Natural killer cell (primary cell): Measurements from ENCODE around the gene JAZF1. TPM values are rescaled to one million over a fixed set of nuclear protein-coding genes. Genes with fewer than 3 reads are reported as not detected.

Experiments
- ATAC-seq, 3 donors: fragments of 150-1000 bp in 2 of 3; fragments of 200-7000 bp in 1 of 3; cut with Tn5 transposase; 1 replicate in 1 of 3; 2 replicates in 2 of 3; pipeline ENCODE4 v1.10.0; 2021; ENCODE audit warnings: mild to moderate bottlenecking in 2 of 3, moderate library complexity in 2 of 3
- DNase-seq, 2 donors: peaks; one replicate each; pipeline versions ENCODE4 v3.0.0 to v3.0.0-alpha.2; 2013 to 2021; ENCODE audit warnings: mixed read lengths in 1 of 2
- H3K27ac ChIP-seq: one replicate; pipeline ENCODE4 v1.5.1; 2013; ENCODE audit warnings: mild to moderate bottlenecking, low read length
- H3K27me3 ChIP-seq: one replicate; pipeline ENCODE4 v1.6.1; 2013; ENCODE audit warnings: low read length; ENCODE audit not compliant: control insufficient read depth, insufficient read depth
- H3K36me3 ChIP-seq: one replicate; pipeline ENCODE4 v1.6.1; 2013; ENCODE audit warnings: low read length; ENCODE audit not compliant: control insufficient read depth, insufficient read depth
- H3K4me1 ChIP-seq: one replicate; pipeline ENCODE4 v1.6.1; 2013; ENCODE audit warnings: low read length; ENCODE audit not compliant: control insufficient read depth, insufficient read depth
- H3K4me3 ChIP-seq: one replicate; pipeline ENCODE4 v1.5.1; 2013; ENCODE audit warnings: low read length
- H3K9me3 ChIP-seq: one replicate; pipeline ENCODE4 v1.6.1; 2013; ENCODE audit warnings: low read length; ENCODE audit not compliant: control insufficient read depth, insufficient read depth
- H3K27ac Mint-ChIP-seq, 2 donors: one replicate each; pipeline ENCODE4 v1.8.0; 2022; ENCODE audit warnings: mild to moderate bottlenecking in 2 of 2, mixed read lengths in 2 of 2, moderate library complexity in 1 of 2
- H3K27me3 Mint-ChIP-seq, 2 donors: one replicate each; pipeline ENCODE4 v1.8.0; 2022; ENCODE audit warnings: low read depth in 2 of 2, mixed read lengths in 2 of 2
- H3K36me3 Mint-ChIP-seq: one replicate; pipeline ENCODE4 v1.8.0; 2022; ENCODE audit warnings: mixed read lengths
- H3K4me1 Mint-ChIP-seq, 2 donors: one replicate each; pipeline ENCODE4 v1.8.0; 2022; ENCODE audit warnings: mixed read lengths in 2 of 2
- H3K4me3 Mint-ChIP-seq: one replicate; pipeline ENCODE4 v1.8.0; 2022; ENCODE audit warnings: mild to moderate bottlenecking, moderate library complexity, mixed read lengths
- H3K9me3 Mint-ChIP-seq, 2 donors: one replicate each; pipeline ENCODE4 v1.8.0; 2022; ENCODE audit warnings: mixed read lengths in 2 of 2
- CTCF ChIP-seq: fragments of 200-600 bp; IDR thresholded peaks from one replicate; pipeline ENCODE4 v1.8.0; 2022; ENCODE audit warnings: antibody characterized with exemption
- WGBS: methylation state at CpG from one replicate; pipeline ENCODE4 v1.1.7; 2013; ENCODE audit warnings: missing lambda C conversion rate; ENCODE audit not compliant: insufficient coverage; 5-methylcytosine and 5-hydroxymethylcytosine counted together
- intact Hi-C: fragments of 100-400 bp; cut with micrococcal nuclease; formaldehyde crosslinking; loops from one replicate; pipeline ENCODE4 v1.14.2; 2022
- total RNA-seq, 4 donors: library from RNA; stranded (reverse); fragments of 120-200 nt in 1 of 4; gene quantifications; one replicate each; pipeline versions ENCODE4 v1.2.3 to v1.2.4, GENCODE V29; 2013 to 2022

The JAZF1 gene
- total RNA-seq, 3 donors from 2014 or later (not counting 1 experiment from before 2014, with no cell fraction given), result 82.5 to 89.7 (median 87.6) TPM

GRCh38 chr7:28168393-28169158 lies 12.0 kb downstream of the JAZF1 start:
- Mint-ChIP-seq H3K36me3 (no peaks in the 10 kb centered on the region), H3K27ac (peak overlapping the region; percentile 79 to 88), H3K27me3 (no peaks in the 10 kb centered on the region), H3K9me3 (no peaks in the 10 kb centered on the region), H3K4me1 (peaks cover 65 to 70% of the 10 kb centered on the region in 2 donors), H3K4me3 (no peak overlapping the region)
- Histone ChIP-seq H3K4me3 (no peak overlapping the region), H3K9me3 (no peaks in the 10 kb centered on the region), H3K27ac (peak overlapping the region; percentile 40), H3K27me3 (no peaks in the 10 kb centered on the region), H3K36me3 (peaks cover 12% of the 10 kb centered on the region), H3K4me1 (peaks cover 7% of the 10 kb centered on the region)
- no peak for TF ChIP-seq CTCF
- 79% methylated on average over 4 of the region's 5 CpGs for whole genome bisulfite sequencing
- ATAC-seq, result peak in 1 of 3 donors; percentile 56
- intact Hi-C loops, result no loop called here
- DNase-seq, result no peak

- DNase-seq, result no peak
- TF ChIP-seq CTCF, result no peak
- peak overlapping the region in 1 of 2 donors; percentile 67 for H3K27ac Mint-ChIP-seq
- no peaks in the 10 kb centered on the region for H3K36me3 Mint-ChIP-seq
- Histone ChIP-seq H3K27ac (no peak overlapping the region), H3K27me3 (no peaks in the 10 kb centered on the region), H3K9me3 (no peaks in the 10 kb centered on the region), H3K4me3 (no peak overlapping the region), H3K4me1 (peaks cover 7% of the 10 kb centered on the region), H3K36me3 (peaks cover 12% of the 10 kb centered on the region)
- no peak overlapping the region for H3K4me3 Mint-ChIP-seq
- peaks cover 70 to 74% of the 10 kb centered on the region in 2 donors for H3K4me1 Mint-ChIP-seq
- H3K27me3 Mint-ChIP-seq, result no peaks in the 10 kb centered on the region
- ATAC-seq, result no peak
- WGBS, result 74% methylated on average over 5 of the region's 5 CpGs
- intact Hi-C loops, result no loop called here
- H3K9me3 Mint-ChIP-seq, result no peaks in the 10 kb centered on the region
Measured at GRCh38 chr7:28166982-28167715, 13.4 kb downstream of the JAZF1 start.

- Histone ChIP-seq H3K4me1 (peaks cover 7% of the 10 kb centered on the region), H3K9me3 (no peaks in the 10 kb centered on the region), H3K27ac (peak overlapping the region; percentile 3), H3K4me3 (no peak overlapping the region), H3K27me3 (no peaks in the 10 kb centered on the region), H3K36me3 (peaks cover 12% of the 10 kb centered on the region)
- WGBS, result 86% methylated on average over 1 of the region's 4 CpGs
- intact Hi-C loops, result no loop called here
- Mint-ChIP-seq H3K36me3 (no peaks in the 10 kb centered on the region), H3K27ac (peak overlapping the region; percentile 57 to 67), H3K4me1 (peaks cover 73 to 75% of the 10 kb centered on the region in 2 donors), H3K27me3 (no peaks in the 10 kb centered on the region), H3K4me3 (no peak overlapping the region), H3K9me3 (no peaks in the 10 kb centered on the region)
- DNase-seq, result no peak
- ATAC-seq, result no peak
- TF ChIP-seq CTCF, result no peak
Measured at GRCh38 chr7:28165961-28166955, 14.3 kb downstream of the JAZF1 start.
